Stimulated activated CD4-positive, alpha-beta T cell treated with anti-CD3 and anti-CD28 coated beads, TNF-alpha, amount 100 ng/mL, for 48 hours (primary cell): Measurements from ENCODE around the gene METRNL.
"Not testable (repeated sequence)": the region's sequence is repeated elsewhere in the genome, so short reads cannot be mapped to it uniquely, and the experiment has no call there.

Source experiments
- DNase-seq, 3 donors: peaks; one replicate each; pipeline ENCODE4 v3.0.0-alpha.2; 2020; ENCODE audit warnings: low read depth in 3 of 3

METRNL gene

GRCh38 chr17:83079352-83079747, at the start of gene METRNL:
METRNL (plus strand) TSS chr17:83079609; CDS start chr17:83079816, 207 bp downstream.
- DNase-seq: peak in 2 of 3 donors; percentile 29 to 61

- DNase-seq: no peak
Measured at GRCh38 chr17:83030432-83030831, 49.0 kb upstream of the METRNL start.

GRCh38 chr17:83031321-83031945, 48.0 kb upstream of the METRNL start:
- no peak for DNase-seq

- not testable (repeated sequence) for DNase-seq
Measured at GRCh38 chr17:83031946-83032451, 47.4 kb upstream of the METRNL start.

GRCh38 chr17:83032781-83033180, 46.6 kb upstream of the METRNL start:
- DNase-seq: no peak

GRCh38 chr17:83034525-83034924, 44.9 kb upstream of the METRNL start:
- DNase-seq: no peak

GRCh38 chr17:83035722-83036121, 43.7 kb upstream of the METRNL start:
- no peak for DNase-seq

- no peak for DNase-seq
Measured at GRCh38 chr17:83036193-83036592, 43.2 kb upstream of the METRNL start.

- no peak for DNase-seq
Measured at GRCh38 chr17:83036666-83037065, 42.7 kb upstream of the METRNL start.

- no peak for DNase-seq
Measured at GRCh38 chr17:83037084-83037873, 42.1 kb upstream of the METRNL start.

- DNase-seq: no peak
Measured at GRCh38 chr17:83037874-83038165, 41.6 kb upstream of the METRNL start.

- not testable (repeated sequence) for DNase-seq
Measured at GRCh38 chr17:83038983-83039382, 40.4 kb upstream of the METRNL start.

GRCh38 chr17:83041305-83041704, 38.1 kb upstream of the METRNL start:
- DNase-seq: no peak

GRCh38 chr17:83042522-83043158, 36.8 kb upstream of the METRNL start:
- DNase-seq: no peak

GRCh38 chr17:83044479-83044878, 34.9 kb upstream of the METRNL start:
- DNase-seq: not testable (repeated sequence)

GRCh38 chr17:83046448-83047181, 32.8 kb upstream of the METRNL start:
- DNase-seq: no peak

- no peak for DNase-seq
Measured at GRCh38 chr17:83047182-83047478, 32.3 kb upstream of the METRNL start.

- DNase-seq: not testable (repeated sequence)
Measured at GRCh38 chr17:83047818-83048475, 31.5 kb upstream of the METRNL start.

- DNase-seq: no peak
Measured at GRCh38 chr17:83050651-83051395, 28.6 kb upstream of the METRNL start.

GRCh38 chr17:83051396-83052240, 27.8 kb upstream of the METRNL start:
- DNase-seq: peak; percentile 96 to 97 (median 97)
